HepG2 (cell line): Measurements from ENCODE around the gene YIF1A. TPM values are rescaled to one million over a fixed set of nuclear protein-coding genes. Genes with fewer than 3 reads are reported as not detected.

ENCODE experiments used
- ATF6 ChIP-seq: sonication (generic); formaldehyde crosslinking; conservative IDR thresholded peaks from 2 replicates; pipeline ENCODE4 v1.4.0; 2020; ENCODE audit warnings: missing genetic modification reagents
- ATF7 ChIP-seq, 2 experiments: fragments of 450-650 bp in 1 of 2; sonication (generic) in 1 of 2; formaldehyde crosslinking in 1 of 2; IDR thresholded peaks; 2 replicates each; pipeline versions ENCODE4 v1.4.0 to v1.6.1; 2016 to 2020; ENCODE audit warnings: antibody characterized with exemption in 1 of 2, mild to moderate bottlenecking in 1 of 2, missing genetic modification reagents in 1 of 2
- ATM ChIP-seq: fragments of 450-650 bp; IDR thresholded peaks from 2 replicates; pipeline ENCODE4 v1.7.1; 2017; ENCODE audit warnings: mild to moderate bottlenecking, borderline replicate concordance
- GPN1 ChIP-seq: sonication (generic); formaldehyde crosslinking; IDR thresholded peaks from 2 replicates; pipeline ENCODE4 v1.5.1; 2020; ENCODE audit warnings: missing genetic modification reagents, borderline replicate concordance
- HES4 ChIP-seq: sonication (generic); formaldehyde crosslinking; IDR thresholded peaks from 2 replicates; pipeline ENCODE4 v1.9.0; 2021; ENCODE audit warnings: mild to moderate bottlenecking, missing genetic modification reagents, borderline replicate concordance
- HIC2 ChIP-seq: sonication (generic); formaldehyde crosslinking; IDR thresholded peaks from 2 replicates; pipeline ENCODE4 v1.9.0; 2022; ENCODE audit warnings: low read depth, missing genetic modification reagents
- IRF2 ChIP-seq: IDR thresholded peaks from 2 replicates; pipeline ENCODE4 v1.6.1; 2018; ENCODE audit warnings: missing genetic modification reagents, missing compliant biosample characterization
- MAFG ChIP-seq: sonication (generic); formaldehyde crosslinking; IDR thresholded peaks from 2 replicates; pipeline ENCODE4 v1.5.1; 2020; ENCODE audit warnings: mild to moderate bottlenecking, missing genetic modification reagents
- MBD4 ChIP-seq: IDR thresholded peaks from 2 replicates; pipeline ENCODE4 v1.6.1; 2012; ENCODE audit warnings: low read length, inconsistent platforms, borderline replicate concordance
- NCOA1 ChIP-seq: sonication (generic); formaldehyde crosslinking; IDR thresholded peaks from 2 replicates; pipeline ENCODE4 v1.9.0; 2021; ENCODE audit warnings: missing genetic modification reagents
- RFX5 ChIP-seq: IDR thresholded peaks from 2 replicates; pipeline ENCODE4 v1.6.1; 2011; ENCODE audit warnings: low read depth, low read length, improper control_type of control experiment
- TBL1XR1 ChIP-seq: fragments of 150-350 bp; IDR thresholded peaks from 2 replicates; pipeline ENCODE4 v1.6.1; 2014; ENCODE audit warnings: borderline replicate concordance, low read length; ENCODE audit not compliant: partially characterized antibody
- TBX2 ChIP-seq: sonication (generic); formaldehyde crosslinking; IDR thresholded peaks from 2 replicates; pipeline ENCODE4 v1.5.0; 2020; ENCODE audit warnings: missing genetic modification reagents, mild to moderate bottlenecking, borderline replicate concordance
- TFDP1 ChIP-seq: IDR thresholded peaks from 2 replicates; pipeline ENCODE4 v1.6.1; 2016; ENCODE audit warnings: missing compliant biosample characterization, missing genetic modification reagents, borderline replicate concordance
- THAP9 ChIP-seq: sonication (generic); formaldehyde crosslinking; IDR thresholded peaks from 2 replicates; pipeline ENCODE4; 2020; ENCODE audit warnings: missing genetic modification reagents, mild to moderate bottlenecking, borderline replicate concordance
- ZKSCAN5 ChIP-seq: sonication (generic); formaldehyde crosslinking; IDR thresholded peaks from 2 replicates; pipeline ENCODE4 v1.5.1; 2020; ENCODE audit warnings: mild to moderate bottlenecking, missing genetic modification reagents
- ZNF282 ChIP-seq: fragments of 450-650 bp; IDR thresholded peaks from 2 replicates; pipeline ENCODE4 v1.6.1; 2018; ENCODE audit not compliant: partially characterized antibody
- ZNF326 ChIP-seq: sonication (generic); formaldehyde crosslinking; IDR thresholded peaks from 2 replicates; pipeline ENCODE4 v1.4.0; 2020; ENCODE audit warnings: missing genetic modification reagents, borderline replicate concordance
- ZNF737 ChIP-seq: sonication (generic); formaldehyde crosslinking; IDR thresholded peaks from 2 replicates; pipeline ENCODE4 v1.5.0; 2020; ENCODE audit warnings: missing genetic modification reagents, mild to moderate bottlenecking, borderline replicate concordance
- polyA plus RNA-seq, 8 experiments: library from polyadenylated mRNA; depleted of rRNA in 3 of 8; stranded (reverse) in 7 of 8; unstranded in 1 of 8; fragments of >200 nt; fragmentation: Illumina TruSeq in 4 of 8; extraction: Trizol in 4 of 8; gene quantifications; 2 replicates each; pipeline versions ENCODE4 v1.2.1 to v1.2.3, GENCODE V29; 2011 to 2016; ENCODE audit warnings: low read depth in 4 of 8, missing spikeins in 1 of 8, mixed read lengths in 1 of 8; ENCODE audit not compliant: insufficient read depth in 1 of 8
- total RNA-seq, 5 experiments: library from RNA; depleted of rRNA; stranded (reverse); fragments of >200 nt; fragmentation: Illumina TruSeq; extraction: Trizol; gene quantifications; 2 replicates each; pipeline ENCODE4 v1.2.3, GENCODE V29; 2016; ENCODE audit warnings: low read depth in 1 of 5

The YIF1A gene
- total and polyA plus RNA-seq, 2 of the 13 experiments (the other 11 are each of a cell fraction or from before 2014, with no cell fraction given): 133 to 145 TPM

- TF ChIP-seq ZNF737 (CRISPR knock-in tag) (no peak), TBL1XR1 (no peak), TBX2 (CRISPR knock-in tag) (peak; percentile 68; the same call in 1 of the 2 replicates), THAP9 (CRISPR knock-in tag) (peak; percentile 58; the same call in 1 of the 2 replicates), HES4 (peak; percentile 21; the same call in 1 of the 2 replicates), IRF2 (peak; percentile 81; the same call in 1 of the 2 replicates), MAFG (CRISPR knock-in tag) (no peak), RFX5 (no peak), GPN1 (CRISPR knock-in tag) (no peak), ATF7 (IDR thresholded peaks at IDR 0.05) (no peak), ATF7 (CRISPR knock-in tag; IDR thresholded peaks at IDR 0.05) (no peak), ZNF326 (no peak), NCOA1 (CRISPR knock-in tag) (no peak), ATF6 (CRISPR knock-in tag) (no peak; the same call in 1 of the 2 replicates), ZKSCAN5 (CRISPR knock-in tag) (no peak), HIC2 (CRISPR knock-in tag) (peak; percentile 17; the same call in 1 of the 2 replicates), TFDP1 (CRISPR knock-in tag) (peak; percentile 94; the same call in 1 of the 2 replicates), ATM (no peak), ZNF282 (no peak), MBD4 (no peak)
Measured at GRCh38 chr11:66328302-66329144, 39.6 kb upstream of the YIF1A start (continued).
